ENCODE data around the gene ADAMTS2.

The ADAMTS2 gene

GRCh38 chr5:179271428-179271734 lies 73.9 kb downstream of the ADAMTS2 start:
- Mint-ChIP-seq H3K27ac (no peak overlapping the region), H3K9me3 (ENCODE audit: low read depth) (no peaks in the 10 kb centered on the region), H3K36me3 (no peaks in the 10 kb centered on the region), H3K4me3 (no peak overlapping the region), H3K27me3 (no peaks in the 10 kb centered on the region), H3K4me1 (ENCODE audit: low read depth) (no peaks in the 10 kb centered on the region)

- H3K27me3 Mint-ChIP-seq, result no peaks in the 10 kb centered on the region
- H3K36me3 Mint-ChIP-seq, result no peaks in the 10 kb centered on the region
- H3K9me3 Mint-ChIP-seq (ENCODE audit: low read depth), result no peaks in the 10 kb centered on the region
- H3K4me3 Mint-ChIP-seq, result no peak overlapping the region
- H3K27ac Mint-ChIP-seq, result no peak overlapping the region
- H3K4me1 Mint-ChIP-seq (ENCODE audit: low read depth), result no peaks in the 10 kb centered on the region
These were observed 74.5 kb downstream of the ADAMTS2 start for GRCh38 chr5:179270581-179271427.

GRCh38 chr5:179269781-179270543 lies 75.3 kb downstream of the ADAMTS2 start:
- Mint-ChIP-seq H3K4me3 (no peak overlapping the region), H3K9me3 (ENCODE audit: low read depth) (no peaks in the 10 kb centered on the region), H3K4me1 (ENCODE audit: low read depth) (no peaks in the 10 kb centered on the region), H3K27ac (no peak overlapping the region), H3K27me3 (no peaks in the 10 kb centered on the region), H3K36me3 (no peaks in the 10 kb centered on the region)

- Mint-ChIP-seq H3K36me3 (no peaks in the 10 kb centered on the region), H3K27ac (no peak overlapping the region), H3K4me1 (ENCODE audit: low read depth) (no peaks in the 10 kb centered on the region), H3K9me3 (ENCODE audit: low read depth) (no peaks in the 10 kb centered on the region), H3K27me3 (no peaks in the 10 kb centered on the region), H3K4me3 (no peak overlapping the region)
These were observed 76.1 kb downstream of the ADAMTS2 start for GRCh38 chr5:179268966-179269693.

GRCh38 chr5:179268399-179268952 lies 76.8 kb downstream of the ADAMTS2 start:
- Mint-ChIP-seq H3K4me3 (no peak overlapping the region), H3K27ac (no peak overlapping the region), H3K4me1 (ENCODE audit: low read depth) (no peaks in the 10 kb centered on the region), H3K36me3 (no peaks in the 10 kb centered on the region), H3K9me3 (ENCODE audit: low read depth) (no peaks in the 10 kb centered on the region), H3K27me3 (no peaks in the 10 kb centered on the region)

GRCh38 chr5:179267671-179268083 lies 77.6 kb downstream of the ADAMTS2 start:
- Mint-ChIP-seq H3K27me3 (no peaks in the 10 kb centered on the region), H3K4me3 (no peak overlapping the region), H3K36me3 (no peaks in the 10 kb centered on the region), H3K9me3 (ENCODE audit: low read depth) (no peaks in the 10 kb centered on the region), H3K27ac (no peak overlapping the region), H3K4me1 (ENCODE audit: low read depth) (no peaks in the 10 kb centered on the region)

- H3K36me3 Mint-ChIP-seq, result no peaks in the 10 kb centered on the region
- H3K27me3 Mint-ChIP-seq, result no peaks in the 10 kb centered on the region
- no peak overlapping the region for H3K27ac Mint-ChIP-seq
- no peak overlapping the region for H3K4me3 Mint-ChIP-seq
- H3K9me3 Mint-ChIP-seq (ENCODE audit: low read depth), result no peaks in the 10 kb centered on the region
- H3K4me1 Mint-ChIP-seq (ENCODE audit: low read depth), result no peaks in the 10 kb centered on the region
These were observed 78.1 kb downstream of the ADAMTS2 start for GRCh38 chr5:179267071-179267670.

GRCh38 chr5:179266291-179267070 lies 78.8 kb downstream of the ADAMTS2 start:
- no peak overlapping the region for H3K4me3 Mint-ChIP-seq
- no peaks in the 10 kb centered on the region for H3K27me3 Mint-ChIP-seq
- H3K4me1 Mint-ChIP-seq (ENCODE audit: low read depth), result no peaks in the 10 kb centered on the region
- no peaks in the 10 kb centered on the region for H3K9me3 Mint-ChIP-seq (ENCODE audit: low read depth)
- H3K36me3 Mint-ChIP-seq, result no peaks in the 10 kb centered on the region
- no peak overlapping the region for H3K27ac Mint-ChIP-seq

- no peaks in the 10 kb centered on the region for H3K27me3 Mint-ChIP-seq
- no peaks in the 10 kb centered on the region for H3K36me3 Mint-ChIP-seq
- no peak overlapping the region for H3K4me3 Mint-ChIP-seq
- no peaks in the 10 kb centered on the region for H3K9me3 Mint-ChIP-seq (ENCODE audit: low read depth)
- H3K27ac Mint-ChIP-seq, result no peak overlapping the region
- H3K4me1 Mint-ChIP-seq (ENCODE audit: low read depth), result no peaks in the 10 kb centered on the region
These were observed 79.6 kb downstream of the ADAMTS2 start for GRCh38 chr5:179265514-179266290.

- Mint-ChIP-seq H3K4me3 (no peak overlapping the region), H3K36me3 (no peaks in the 10 kb centered on the region), H3K9me3 (ENCODE audit: low read depth) (no peaks in the 10 kb centered on the region), H3K4me1 (ENCODE audit: low read depth) (no peaks in the 10 kb centered on the region), H3K27ac (no peak overlapping the region), H3K27me3 (no peaks in the 10 kb centered on the region)
These were observed 80.3 kb downstream of the ADAMTS2 start for GRCh38 chr5:179264783-179265513.

- Mint-ChIP-seq H3K27me3 (no peaks in the 10 kb centered on the region), H3K4me3 (no peak overlapping the region), H3K4me1 (ENCODE audit: low read depth) (no peaks in the 10 kb centered on the region), H3K36me3 (no peaks in the 10 kb centered on the region), H3K27ac (no peak overlapping the region), H3K9me3 (ENCODE audit: low read depth) (no peaks in the 10 kb centered on the region)
These were observed 81.0 kb downstream of the ADAMTS2 start for GRCh38 chr5:179264053-179264782.

GRCh38 chr5:179263391-179264052 lies 81.7 kb downstream of the ADAMTS2 start:
- Mint-ChIP-seq H3K27me3 (no peaks in the 10 kb centered on the region), H3K4me3 (no peak overlapping the region), H3K9me3 (ENCODE audit: low read depth) (no peaks in the 10 kb centered on the region), H3K4me1 (ENCODE audit: low read depth) (no peaks in the 10 kb centered on the region), H3K36me3 (no peaks in the 10 kb centered on the region), H3K27ac (no peak overlapping the region)
